HG03442 (cell line): ENCODE measurements around the gene SLC28A1.

Experiments used
- ATAC-seq: cut with Tn5 transposase; IDR thresholded peaks from one replicate; pipeline ENCODE4 v1.9.1; 2021; ENCODE audit warnings: mild to moderate bottlenecking, moderate library complexity; ENCODE audit not compliant: unreplicated experiment

Gene SLC28A1

GRCh38 chr15:84988909-84989644, 104.6 kb downstream of the SLC28A1 start:
- ATAC-seq: no peak

- no peak for ATAC-seq
Measured at GRCh38 chr15:84990507-84990906, 106.0 kb downstream of the SLC28A1 start.

GRCh38 chr15:84991014-84991712, 106.7 kb downstream of the SLC28A1 start:
- no peak for ATAC-seq

- no peak for ATAC-seq
Measured at GRCh38 chr15:84992157-84992944, 107.9 kb downstream of the SLC28A1 start.
